NK-92 (cell line): ENCODE data around the gene HADHA.

ENCODE experiments used
- DNase-seq: peaks from one replicate; lab custom pipeline; 2025; ENCODE audit not compliant: unreplicated experiment; lab: John Stamatoyannopoulos, UW

Gene HADHA

GRCh38 chr2:26195040-26195984, 49.1 kb downstream of the HADHA start:
- DNase-seq, result no peak

- no peak for DNase-seq
These were observed 50.7 kb downstream of the HADHA start for GRCh38 chr2:26193578-26194231.

GRCh38 chr2:26191316-26192159, 52.9 kb downstream of the HADHA start:
- DNase-seq, result no peak

GRCh38 chr2:26190369-26190768, 54.1 kb downstream of the HADHA start:
- DNase-seq, result no peak

- DNase-seq, result no peak
These were observed 54.7 kb downstream of the HADHA start for GRCh38 chr2:26189751-26190150.

- DNase-seq, result no peak
These were observed 55.3 kb downstream of the HADHA start for GRCh38 chr2:26189123-26189522.

GRCh38 chr2:26187537-26188104, 56.8 kb downstream of the HADHA start:
- no peak for DNase-seq

- no peak for DNase-seq
These were observed 57.3 kb downstream of the HADHA start for GRCh38 chr2:26187114-26187513.

- no peak for DNase-seq
These were observed 58.3 kb downstream of the HADHA start for GRCh38 chr2:26185954-26186770.

GRCh38 chr2:26185304-26185928, 59.0 kb downstream of the HADHA start:
- no peak for DNase-seq

GRCh38 chr2:26184555-26185303, 59.7 kb downstream of the HADHA start:
- no peak for DNase-seq

GRCh38 chr2:26184121-26184520, 60.3 kb downstream of the HADHA start:
- DNase-seq, result no peak

GRCh38 chr2:26182887-26183630, 61.4 kb downstream of the HADHA start:
- no peak for DNase-seq

- no peak for DNase-seq
These were observed 62.0 kb downstream of the HADHA start for GRCh38 chr2:26182441-26182840.

- DNase-seq, result no peak
These were observed 65.0 kb downstream of the HADHA start for GRCh38 chr2:26179446-26179913.

GRCh38 chr2:26178746-26179436, 65.5 kb downstream of the HADHA start:
- DNase-seq, result no peak

GRCh38 chr2:26178246-26178645, 66.2 kb downstream of the HADHA start:
- DNase-seq, result no peak

- DNase-seq, result no peak
These were observed 67.3 kb downstream of the HADHA start for GRCh38 chr2:26177122-26177521.
